Measurements from ENCODE around the gene PGGHG. TPM values are rescaled to one million over a fixed set of nuclear protein-coding genes. Genes with fewer than 3 reads are reported as not detected.

PGGHG gene
- total RNA-seq, 1 donor from 2014 or later: 69.7 TPM

- Mint-ChIP-seq H3K27ac (ENCODE audit: unreplicated experiment) (no peak overlapping the region), H3K36me3 (ENCODE audit: low read depth, unreplicated experiment) (peaks cover 39% of the 10 kb centered on the region), H3K4me1 (ENCODE audit: unreplicated experiment) (no peaks in the 10 kb centered on the region), H3K4me3 (ENCODE audit: unreplicated experiment) (no peak overlapping the region), H3K9me3 (ENCODE audit: unreplicated experiment) (no peaks in the 10 kb centered on the region), H3K27me3 (ENCODE audit: unreplicated experiment) (peaks cover 5% of the 10 kb centered on the region)
- DNase-seq (ENCODE audit: low spot score): no peak
- no peak for TF ChIP-seq CTCF (IDR thresholded peaks at IDR 0.05; ENCODE audit: unreplicated experiment)
Measured at GRCh38 chr11:253886-254270, 35.0 kb upstream of the PGGHG start.

GRCh38 chr11:255176-255575 is 33.8 kb upstream of the PGGHG start:
- no peak for DNase-seq (ENCODE audit: low spot score)
- H3K4me3 Mint-ChIP-seq (ENCODE audit: unreplicated experiment): no peak overlapping the region
- H3K4me1 Mint-ChIP-seq (ENCODE audit: unreplicated experiment): no peaks in the 10 kb centered on the region
- no peak for TF ChIP-seq CTCF (IDR thresholded peaks at IDR 0.05; ENCODE audit: unreplicated experiment)
- H3K27ac Mint-ChIP-seq (ENCODE audit: unreplicated experiment): no peak overlapping the region
- H3K9me3 Mint-ChIP-seq (ENCODE audit: unreplicated experiment): no peaks in the 10 kb centered on the region
- H3K36me3 Mint-ChIP-seq (ENCODE audit: low read depth, unreplicated experiment): peaks cover 29% of the 10 kb centered on the region
- peaks cover 6% of the 10 kb centered on the region for H3K27me3 Mint-ChIP-seq (ENCODE audit: unreplicated experiment)

DNA sequence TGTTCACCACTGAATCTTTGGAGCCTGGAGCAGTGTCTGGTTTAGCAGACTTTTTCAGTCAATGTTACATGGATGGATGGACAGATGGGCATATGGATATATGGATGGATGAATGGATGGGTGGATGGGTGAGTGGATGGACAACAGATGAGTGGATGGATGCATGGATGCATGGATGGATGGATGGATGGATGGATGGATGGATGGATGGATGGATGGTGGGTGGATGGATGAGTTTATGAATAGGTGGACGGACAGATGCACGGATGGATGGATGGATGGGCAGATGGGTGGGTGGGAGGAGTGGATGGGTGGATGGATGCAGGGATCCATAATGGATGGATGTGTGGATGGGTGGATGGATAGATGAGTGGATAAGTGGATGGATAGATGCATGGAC is 33.1 kb upstream of the PGGHG start:
- H3K27ac Mint-ChIP-seq (ENCODE audit: unreplicated experiment): no peak overlapping the region
- H3K4me3 Mint-ChIP-seq (ENCODE audit: unreplicated experiment): no peak overlapping the region
- no peak for DNase-seq (ENCODE audit: low spot score)
- H3K36me3 Mint-ChIP-seq (ENCODE audit: low read depth, unreplicated experiment): peaks cover 25% of the 10 kb centered on the region
- H3K9me3 Mint-ChIP-seq (ENCODE audit: unreplicated experiment): no peaks in the 10 kb centered on the region
- H3K4me1 Mint-ChIP-seq (ENCODE audit: unreplicated experiment): no peaks in the 10 kb centered on the region
- H3K27me3 Mint-ChIP-seq (ENCODE audit: unreplicated experiment): peaks cover 6% of the 10 kb centered on the region
- no peak for TF ChIP-seq CTCF (IDR thresholded peaks at IDR 0.05; ENCODE audit: unreplicated experiment)

DNA sequence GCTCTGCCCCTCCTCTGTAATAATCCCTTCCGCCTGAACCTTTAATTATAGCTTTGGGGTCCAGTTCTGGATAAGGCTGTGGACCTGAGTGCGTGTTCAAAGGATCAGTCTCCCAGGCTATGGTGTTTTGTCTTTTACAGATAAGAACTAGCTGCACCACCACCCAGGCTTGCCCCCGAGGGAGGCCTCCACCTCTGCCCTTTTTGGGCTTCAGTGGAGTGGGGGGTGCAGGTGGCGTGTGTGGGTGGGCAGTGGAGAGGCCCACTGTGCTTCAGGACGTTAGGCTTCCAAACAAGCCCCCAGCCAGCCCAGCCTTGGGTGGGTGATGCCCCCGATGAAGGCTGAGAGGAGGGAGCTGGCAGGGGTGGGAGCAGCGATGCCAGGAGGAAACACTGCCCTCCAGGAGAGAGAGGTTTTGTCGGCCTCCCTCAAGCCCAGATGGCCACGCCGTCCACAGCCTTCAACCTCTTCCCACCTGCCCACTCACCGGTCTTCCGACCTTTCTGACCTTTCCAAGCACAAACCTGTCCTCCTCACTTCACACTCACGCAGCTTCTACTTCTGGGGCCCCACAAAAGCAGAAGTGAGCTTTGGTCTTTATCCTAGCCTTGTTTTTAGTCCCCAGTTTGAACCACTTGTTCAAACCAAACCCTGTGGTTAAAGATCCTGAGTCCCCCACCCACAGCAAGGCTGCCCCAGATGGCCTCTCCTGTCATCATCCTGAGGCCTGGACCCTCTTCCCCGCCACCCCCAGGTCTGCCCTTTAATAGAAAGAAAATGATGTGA is 31.8 kb upstream of the PGGHG start:
- DNase-seq (ENCODE audit: low spot score): no peak
- Mint-ChIP-seq H3K36me3 (ENCODE audit: low read depth, unreplicated experiment) (peaks cover 13% of the 10 kb centered on the region), H3K27me3 (ENCODE audit: unreplicated experiment) (peaks cover 6% of the 10 kb centered on the region), H3K27ac (ENCODE audit: unreplicated experiment) (no peak overlapping the region), H3K9me3 (ENCODE audit: unreplicated experiment) (no peaks in the 10 kb centered on the region), H3K4me3 (ENCODE audit: unreplicated experiment) (no peak overlapping the region), H3K4me1 (ENCODE audit: unreplicated experiment) (no peaks in the 10 kb centered on the region)
- no peak for TF ChIP-seq CTCF (IDR thresholded peaks at IDR 0.05; ENCODE audit: unreplicated experiment)

- Mint-ChIP-seq H3K4me1 (ENCODE audit: unreplicated experiment) (no peaks in the 10 kb centered on the region), H3K4me3 (ENCODE audit: unreplicated experiment) (no peak overlapping the region), H3K9me3 (ENCODE audit: unreplicated experiment) (no peaks in the 10 kb centered on the region), H3K27ac (ENCODE audit: unreplicated experiment) (no peak overlapping the region), H3K27me3 (ENCODE audit: unreplicated experiment) (peaks cover 6% of the 10 kb centered on the region), H3K36me3 (ENCODE audit: low read depth, unreplicated experiment) (peaks cover 6% of the 10 kb centered on the region)
- TF ChIP-seq CTCF (IDR thresholded peaks at IDR 0.05; ENCODE audit: unreplicated experiment): no peak
- DNase-seq (ENCODE audit: low spot score): no peak
Measured at GRCh38 chr11:257766-258493, 31.0 kb upstream of the PGGHG start.

Data from endothelial cell (in vitro differentiated cells).